DND-41 (cell line): ENCODE measurements around the gene TMEM121.

ENCODE experiments used
- ATAC-seq: fragments of 200-7000 bp; cut with Tn5 transposase; 3 replicates; pipeline ENCODE4 v1.9.1; 2021; ENCODE audit warnings: low read depth; ENCODE audit not compliant: insufficient read depth
- DNase-seq: peaks from one replicate; pipeline ENCODE4 v3.0.0-alpha.2; 2020
- H2AFZ ChIP-seq: 2 replicates; pipeline ENCODE4 v1.6.0; 2012; ENCODE audit warnings: low read depth, low read length
- H3K27ac ChIP-seq: 2 replicates; pipeline ENCODE4 v1.5.1; 2012; ENCODE audit warnings: low read length, inconsistent platforms
- H3K27me3 ChIP-seq: fragments of 200-600 bp; sonication (generic); 2 replicates; pipeline ENCODE4 v1.6.0; 2012; ENCODE audit warnings: low read length, mild to moderate bottlenecking, inconsistent platforms; ENCODE audit not compliant: insufficient read depth, poor library complexity
- H3K36me3 ChIP-seq: 2 replicates; pipeline ENCODE4 v1.5.1; 2012; ENCODE audit warnings: low read length, inconsistent platforms; ENCODE audit not compliant: insufficient read depth
- H3K4me1 ChIP-seq: 2 replicates; pipeline ENCODE4 v1.5.1; 2012; ENCODE audit warnings: mild to moderate bottlenecking, low read length; ENCODE audit not compliant: insufficient read depth
- H3K4me2 ChIP-seq: 2 replicates; pipeline ENCODE4 v1.6.0; 2012; ENCODE audit warnings: mild to moderate bottlenecking, moderate library complexity, low read length, inconsistent platforms; ENCODE audit not compliant: insufficient read depth
- H3K4me3 ChIP-seq, 2 experiments: fragments of 200-600 bp in 1 of 2; shearing (Covaris generic) in 1 of 2; 2 replicates each; pipeline ENCODE4 v1.5.1; 2012 to 2016; ENCODE audit warnings: inconsistent platforms in 2 of 2, low read length in 2 of 2, mild to moderate bottlenecking in 2 of 2, low read depth in 1 of 2, moderate library complexity in 1 of 2
- H3K79me2 ChIP-seq: 2 replicates; pipeline ENCODE4 v1.6.0; 2012; ENCODE audit warnings: low read length, inconsistent platforms; ENCODE audit not compliant: insufficient read depth
- H3K9ac ChIP-seq: 2 replicates; pipeline ENCODE4 v1.6.0; 2012; ENCODE audit warnings: low read depth, mild to moderate bottlenecking, inconsistent platforms, low read length, moderate library complexity
- H3K9me3 ChIP-seq: 2 replicates; pipeline ENCODE4 v1.5.1; 2012; ENCODE audit warnings: low read length, moderate library complexity, mild to moderate bottlenecking, inconsistent platforms; ENCODE audit not compliant: insufficient read depth, severe bottlenecking
- H4K20me1 ChIP-seq: 2 replicates; pipeline ENCODE4 v1.6.0; 2012; ENCODE audit warnings: low read length; ENCODE audit not compliant: insufficient read depth
- CTCF ChIP-seq: IDR thresholded peaks from 2 replicates; pipeline ENCODE4 v1.5.1; 2012; ENCODE audit warnings: borderline replicate concordance, low read length, moderate library complexity, mild to moderate bottlenecking; ENCODE audit not compliant: poor library complexity, severe bottlenecking; ENCODE audit errors: extremely low read depth
- EZH2 ChIP-seq: IDR thresholded peaks from 3 replicates; pipeline ENCODE4 v1.6.1; 2012; ENCODE audit warnings: borderline replicate concordance, low read depth, mild to moderate bottlenecking, moderate library complexity, low read length, inconsistent platforms; ENCODE audit not compliant: severe bottlenecking

Gene TMEM121

GRCh38 chr14:105503296-105503640 is 23.1 kb upstream of the TMEM121 start:
- Histone ChIP-seq H3K27ac (no peak overlapping the region), H4K20me1 (peaks cover 16% of the 10 kb centered on the region), H3K79me2 (no peaks in the 10 kb centered on the region), H3K36me3 (peaks cover 11% of the 10 kb centered on the region), H3K4me3 (no peak overlapping the region), H3K4me2 (no peak overlapping the region), H3K27me3 (peaks cover 7% of the 10 kb centered on the region), H3K9me3 (no peaks in the 10 kb centered on the region), H2AFZ (no peak overlapping the region), H3K9ac (no peak overlapping the region), H3K4me1 (no peaks in the 10 kb centered on the region)
- DNase-seq (no peak), ATAC-seq (no peak)
- no peak for TF ChIP-seq CTCF

DNA sequence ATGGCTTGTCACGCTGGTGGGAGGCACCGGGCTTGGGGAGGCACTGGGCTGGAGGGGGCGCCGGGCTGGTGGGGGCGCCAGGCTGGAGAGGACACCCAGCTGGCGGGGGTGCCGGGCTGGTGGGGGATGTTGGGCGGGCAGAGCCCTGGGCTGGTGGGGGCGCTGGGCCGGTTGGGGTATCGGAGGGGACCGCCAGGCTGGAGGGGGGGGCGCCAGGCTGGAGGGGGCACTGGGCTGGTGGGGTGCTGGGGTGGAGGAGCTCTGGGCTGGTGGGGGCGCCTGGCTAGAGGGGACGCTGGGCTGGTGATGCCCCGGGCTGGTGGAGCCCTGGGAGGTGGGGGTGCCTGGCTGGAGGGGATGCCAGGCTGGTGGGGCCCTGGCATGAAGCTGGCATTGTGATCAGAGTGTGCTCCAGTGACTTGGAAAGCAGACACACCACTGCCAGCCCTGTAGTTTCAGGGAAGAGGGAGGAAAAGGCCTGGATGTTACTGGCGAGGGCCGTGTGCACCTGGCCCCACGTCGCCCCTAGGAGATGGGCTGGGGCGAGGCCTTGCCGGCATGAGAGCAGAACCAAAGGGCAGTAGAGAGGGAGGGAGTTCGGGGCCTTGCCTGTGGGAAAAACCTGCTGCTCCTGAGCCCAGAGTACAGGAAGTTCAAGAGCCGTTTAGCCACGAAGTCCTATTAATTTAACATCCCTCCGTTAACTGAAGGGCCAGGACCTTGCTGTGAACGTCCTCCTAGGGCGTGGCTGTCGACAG is 22.3 kb upstream of the TMEM121 start:
- Histone ChIP-seq H3K27me3 (peaks cover 7% of the 10 kb centered on the region), H3K9me3 (no peaks in the 10 kb centered on the region), H3K4me3 (no peak overlapping the region), H3K36me3 (peaks cover 2% of the 10 kb centered on the region; the same call in 1 of the 2 replicates), H3K9ac (no peak overlapping the region), H2AFZ (no peak overlapping the region), H3K4me2 (no peak overlapping the region), H3K27ac (no peak overlapping the region), H3K4me1 (no peaks in the 10 kb centered on the region), H4K20me1 (peaks cover 16% of the 10 kb centered on the region), H3K79me2 (no peaks in the 10 kb centered on the region)
- DNase-seq = no peak
- no peak for ATAC-seq
- TF ChIP-seq CTCF = no peak
- TF ChIP-seq EZH2 = no peak

- no peaks in the 10 kb centered on the region for H3K36me3 ChIP-seq
- peaks cover 7% of the 10 kb centered on the region for H3K27me3 ChIP-seq
- H4K20me1 ChIP-seq = peaks cover 10% of the 10 kb centered on the region
- no peak overlapping the region for H3K4me3 ChIP-seq
- ATAC-seq (no peak), DNase-seq (no peak)
- TF ChIP-seq EZH2 (no peak), CTCF (no peak)
- no peak overlapping the region for H3K4me2 ChIP-seq
- no peaks in the 10 kb centered on the region for H3K9me3 ChIP-seq
- H3K79me2 ChIP-seq = no peaks in the 10 kb centered on the region
- no peak overlapping the region for H3K27ac ChIP-seq
- H2AFZ ChIP-seq = no peak overlapping the region
- H3K4me1 ChIP-seq = no peaks in the 10 kb centered on the region
- no peak overlapping the region for H3K9ac ChIP-seq
These were observed 21.3 kb upstream of the TMEM121 start for GRCh38 chr14:105505101-105505500.
